H1 (cell line): ENCODE results near the gene ZNF292.

Source experiments
- ATF3 ChIP-seq: IDR thresholded peaks from 2 replicates; pipeline ENCODE4 v1.6.1; 2011; ENCODE audit warnings: low read depth, mild to moderate bottlenecking, low read length; ENCODE audit not compliant: insufficient read depth
- CREB1 ChIP-seq: IDR thresholded peaks from 2 replicates; pipeline ENCODE4 v1.6.1; 2012; ENCODE audit warnings: inconsistent platforms
- CTCF ChIP-seq, 3 experiments: IDR thresholded peaks; 1 replicate in 2 of 3; 2 replicates in 1 of 3; pipeline versions ENCODE4 v1.5.1 to v1.6.1; 2011; ENCODE audit warnings: low read length in 3 of 3, mild to moderate bottlenecking in 3 of 3, inconsistent platforms in 2 of 3, low read depth in 1 of 3, moderate library complexity in 1 of 3; ENCODE audit not compliant: insufficient read depth in 1 of 3; ENCODE audit errors: control extremely low read depth in 1 of 3
- EP300 ChIP-seq, 2 experiments: IDR thresholded peaks; 1 replicate in 1 of 2; 2 replicates in 1 of 2; pipeline ENCODE4 v1.6.1; 2011 to 2012; ENCODE audit warnings: low read depth in 2 of 2, low read length in 2 of 2, mild to moderate bottlenecking in 2 of 2, borderline replicate concordance in 1 of 2, inconsistent platforms in 1 of 2, moderate library complexity in 1 of 2
- EZH2 ChIP-seq: fragments of 200-600 bp; sonication (generic); IDR thresholded peaks from 2 replicates; pipeline ENCODE4 v1.7.1; 2012; ENCODE audit warnings: low read depth, mild to moderate bottlenecking, moderate library complexity, low read length, inconsistent platforms; ENCODE audit not compliant: severe bottlenecking
- FOSL1 ChIP-seq: IDR thresholded peaks from 2 replicates; pipeline ENCODE4 v1.6.1; 2011; ENCODE audit warnings: mild to moderate bottlenecking, low read depth, low read length, moderate library complexity; ENCODE audit not compliant: insufficient read depth
- JUND ChIP-seq: IDR thresholded peaks from 2 replicates; pipeline ENCODE4 v1.6.1; 2011; ENCODE audit warnings: mild to moderate bottlenecking, improper control_type of control experiment, low read length
- KDM1A ChIP-seq: fragments of 200-600, 300-600 bp; sonication (generic); IDR thresholded peaks from 2 replicates; pipeline ENCODE4 v1.7.1; 2016; ENCODE audit warnings: mild to moderate bottlenecking, low read length, borderline replicate concordance
- NRF1 ChIP-seq: IDR thresholded peaks from 2 replicates; pipeline ENCODE4 v1.6.1; 2011; ENCODE audit warnings: mild to moderate bottlenecking, low read depth, low read length, improper control_type of control experiment
- POLR2A ChIP-seq, 2 experiments: IDR thresholded peaks; 1 replicate in 1 of 2; 2 replicates in 1 of 2; pipeline ENCODE4 v1.6.1; 2011; ENCODE audit warnings: low read depth in 2 of 2, low read length in 2 of 2, mild to moderate bottlenecking in 2 of 2; ENCODE audit errors: control extremely low read depth in 1 of 2
- RXRA ChIP-seq: IDR thresholded peaks from 2 replicates; pipeline ENCODE4 v1.6.1; 2011; ENCODE audit warnings: low read depth, mild to moderate bottlenecking, low read length, moderate library complexity; ENCODE audit not compliant: insufficient read depth
- SUZ12 ChIP-seq: fragments of 200-600 bp; sonication (generic); IDR thresholded peaks from 2 replicates; pipeline ENCODE4 v1.6.1; 2012; ENCODE audit warnings: mild to moderate bottlenecking, inconsistent platforms, low read length, moderate library complexity, mixed read lengths
- ZNF274 ChIP-seq: IDR thresholded peaks from 2 replicates; pipeline ENCODE4 v1.7.0; 2012; ENCODE audit warnings: low read length, borderline replicate concordance; ENCODE audit errors: extremely low read depth
- TF ChIP-seq, protein P1 (sequence below): IDR thresholded peaks from 2 replicates; pipeline ENCODE4 v1.6.1; 2011; ENCODE audit warnings: low read length, improper control_type of control experiment

GRCh38 chr6:87164506-87164905 is 9.1 kb downstream of the ZNF292 start:
- TF ChIP-seq EZH2 (no peak), FOSL1 (no peak), ZNF274 (no peak), POLR2A (IDR thresholded peaks at IDR 0.05; ENCODE audit: control extremely low read depth in 1 of 2, low read depth in 2 of 2, low read length in 2 of 2) (no peak), NRF1 (no peak), CTCF (IDR thresholded peaks at IDR 0.05; ENCODE audit: control extremely low read depth in 1 of 3, insufficient read depth in 1 of 3, low read depth in 1 of 3, low read length in 3 of 3) (no peak), KDM1A (no peak), CREB1 (no peak), EP300 (IDR thresholded peaks at IDR 0.05; ENCODE audit: borderline replicate concordance in 1 of 2, low read depth in 2 of 2, low read length in 2 of 2) (no peak), SUZ12 (no peak), JUND (no peak), RXRA (no peak), ATF3 (no peak)
- TF ChIP-seq, protein P1, sequence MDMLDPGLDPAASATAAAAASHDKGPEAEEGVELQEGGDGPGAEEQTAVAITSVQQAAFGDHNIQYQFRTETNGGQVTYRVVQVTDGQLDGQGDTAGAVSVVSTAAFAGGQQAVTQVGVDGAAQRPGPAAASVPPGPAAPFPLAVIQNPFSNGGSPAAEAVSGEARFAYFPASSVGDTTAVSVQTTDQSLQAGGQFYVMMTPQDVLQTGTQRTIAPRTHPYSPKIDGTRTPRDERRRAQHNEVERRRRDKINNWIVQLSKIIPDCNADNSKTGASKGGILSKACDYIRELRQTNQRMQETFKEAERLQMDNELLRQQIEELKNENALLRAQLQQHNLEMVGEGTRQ: no peak
